Measurements from ENCODE around the gene TMEM150C.
"Not testable (repeated sequence)": the region's sequence is repeated elsewhere in the genome, so short reads cannot be mapped to it uniquely, and the experiment has no call there.

The TMEM150C gene

DNA sequence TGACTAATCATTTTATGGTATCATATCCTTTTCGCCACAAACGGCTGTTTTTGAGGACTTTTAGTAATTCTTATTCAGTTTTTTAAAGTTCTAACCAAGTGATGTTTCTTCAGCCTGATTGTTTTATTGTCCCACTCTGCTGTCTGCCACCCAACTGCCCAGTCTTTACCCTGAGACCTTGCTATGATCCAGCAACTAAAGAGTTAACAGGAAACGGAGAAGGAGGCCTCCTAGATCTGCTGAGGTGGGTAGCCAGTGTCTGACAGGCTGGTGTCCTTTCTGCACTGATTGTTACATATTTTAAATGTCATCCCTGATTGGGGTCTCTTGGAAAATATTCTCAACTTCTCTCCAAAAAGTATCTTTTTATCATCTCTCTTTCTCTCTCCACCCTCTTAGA, 7.9 kb upstream of the TMEM150C start:
- DNase-seq (ENCODE audit: low read depth in 4 of 4, low spot score in 1 of 4), result no peak

DNA sequence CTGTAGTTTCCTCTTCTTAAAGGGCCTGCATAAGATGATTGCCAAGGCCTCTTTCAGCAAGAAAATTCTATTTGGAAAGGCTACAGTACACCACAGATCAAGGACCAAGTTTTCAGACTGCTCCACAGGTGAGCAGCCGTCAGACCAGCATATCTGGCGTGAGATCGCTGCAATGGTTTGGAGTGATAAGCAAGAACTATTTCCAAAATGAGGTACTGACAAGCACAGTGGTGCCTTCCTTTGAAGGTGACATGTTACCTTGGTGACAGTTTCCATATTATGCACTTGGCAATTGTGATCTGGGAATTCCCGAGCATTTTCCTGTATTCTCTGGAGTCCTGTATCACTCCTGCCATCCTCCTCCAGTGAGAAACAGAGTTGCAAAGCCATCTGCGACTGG, 7.3 kb upstream of the TMEM150C start:
- no peak for DNase-seq (ENCODE audit: low read depth in 4 of 4, low spot score in 1 of 4)

DNA sequence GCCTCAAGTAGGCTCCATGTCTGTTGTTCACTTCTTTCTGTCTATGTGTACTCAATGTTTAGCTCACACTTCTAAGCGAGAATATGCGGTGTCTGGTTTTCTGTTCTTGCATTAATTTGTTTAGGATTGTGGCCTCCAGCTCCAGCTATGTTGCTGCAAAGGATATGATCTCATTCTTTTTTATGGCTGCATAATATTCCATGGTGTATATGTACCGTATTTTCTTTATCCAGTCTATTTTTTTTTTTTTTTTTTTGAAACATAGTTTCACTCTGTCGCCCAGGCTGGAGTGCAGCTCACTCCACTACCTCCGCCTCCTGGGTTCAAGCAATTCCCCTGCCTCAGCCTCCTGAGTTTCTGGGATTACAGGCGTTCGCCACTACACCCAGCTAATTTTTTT, 5.7 kb upstream of the TMEM150C start:
- DNase-seq (ENCODE audit: low read depth in 4 of 4, low spot score in 1 of 4), result no peak

DNA sequence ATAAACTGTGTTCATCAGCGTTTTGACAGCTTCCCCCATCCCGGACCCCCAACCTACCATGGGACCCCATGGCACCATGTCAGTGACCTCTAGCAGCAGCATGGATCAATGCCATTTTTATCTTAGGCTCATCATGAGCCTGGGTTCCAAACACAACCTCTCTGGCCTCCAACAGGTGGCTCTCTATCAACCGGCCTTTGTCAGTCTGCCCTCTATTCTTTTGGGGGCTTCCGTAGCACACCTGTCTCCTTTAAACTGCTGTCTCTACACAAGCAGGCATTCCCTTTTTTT, 721 bp upstream of the TMEM150C start:
- no peak for DNase-seq (ENCODE audit: low read depth in 4 of 4, low spot score in 1 of 4)

DNA sequence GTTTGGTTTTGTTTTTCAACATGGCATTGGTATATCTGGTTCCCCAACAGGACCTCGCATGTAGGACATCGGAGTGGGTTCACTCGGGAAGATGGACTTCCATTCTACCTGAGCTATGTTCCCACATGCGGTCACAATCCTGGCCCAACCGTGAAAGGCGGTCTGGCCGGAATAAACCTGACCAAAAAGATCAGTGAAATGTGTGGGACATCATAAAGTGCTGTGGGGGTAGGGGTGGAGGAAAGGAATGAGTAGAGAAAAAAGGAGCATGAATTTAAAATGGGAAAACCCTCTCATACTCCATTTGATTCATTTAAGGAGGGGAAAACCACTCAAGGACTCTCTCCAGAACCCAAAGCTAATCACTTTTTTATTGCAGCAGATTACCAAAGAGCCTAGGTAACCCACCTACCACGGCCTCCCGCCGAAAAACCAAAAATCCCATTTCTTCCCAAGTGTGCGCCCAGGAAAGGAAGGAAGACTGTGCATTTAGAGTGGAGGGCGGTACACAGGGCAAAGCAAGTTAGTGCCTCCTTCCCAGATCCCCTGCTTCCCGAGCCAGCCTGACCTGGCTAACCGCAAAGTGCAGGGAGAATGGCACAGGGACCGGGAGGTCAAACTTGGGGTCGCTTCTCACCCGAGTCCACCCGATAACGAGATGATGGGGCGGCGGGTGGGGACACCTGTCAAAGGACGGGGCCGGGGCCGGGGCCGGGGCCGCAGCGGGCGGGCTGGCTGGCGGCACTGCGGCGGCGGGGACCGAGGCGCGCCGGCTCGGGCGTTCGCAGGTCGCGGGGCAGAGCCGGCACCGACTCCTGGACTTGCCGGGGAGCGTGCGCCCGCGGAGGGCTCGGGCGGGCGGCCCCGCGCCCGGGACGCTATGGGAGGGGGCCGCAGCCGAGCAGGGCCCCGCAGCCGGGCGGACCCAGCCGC, 669 bp downstream of the TMEM150C start:
- no peak for DNase-seq (ENCODE audit: low read depth in 4 of 4, low spot score in 1 of 4)

DNA sequence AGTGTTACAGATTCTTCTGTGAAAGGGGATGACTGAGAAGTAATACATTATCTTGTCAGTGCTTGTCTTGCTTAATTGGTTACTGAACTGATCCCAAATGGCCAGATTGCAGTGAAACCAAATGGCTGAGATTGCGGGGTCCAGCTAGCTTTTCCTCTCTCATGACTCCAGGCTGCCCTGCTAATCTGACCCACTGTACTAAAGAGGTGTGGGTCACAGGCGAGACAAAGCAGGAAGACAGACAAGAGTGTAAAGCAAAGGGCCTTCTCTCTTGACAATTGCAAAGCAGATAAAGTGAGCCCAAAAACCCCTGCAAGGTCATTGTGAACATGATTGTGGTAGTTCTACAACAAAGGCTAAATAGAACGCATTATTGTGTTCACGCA, 2.1 kb downstream of the TMEM150C start:
- no peak for DNase-seq (ENCODE audit: low read depth in 4 of 4, low spot score in 1 of 4)

DNA sequence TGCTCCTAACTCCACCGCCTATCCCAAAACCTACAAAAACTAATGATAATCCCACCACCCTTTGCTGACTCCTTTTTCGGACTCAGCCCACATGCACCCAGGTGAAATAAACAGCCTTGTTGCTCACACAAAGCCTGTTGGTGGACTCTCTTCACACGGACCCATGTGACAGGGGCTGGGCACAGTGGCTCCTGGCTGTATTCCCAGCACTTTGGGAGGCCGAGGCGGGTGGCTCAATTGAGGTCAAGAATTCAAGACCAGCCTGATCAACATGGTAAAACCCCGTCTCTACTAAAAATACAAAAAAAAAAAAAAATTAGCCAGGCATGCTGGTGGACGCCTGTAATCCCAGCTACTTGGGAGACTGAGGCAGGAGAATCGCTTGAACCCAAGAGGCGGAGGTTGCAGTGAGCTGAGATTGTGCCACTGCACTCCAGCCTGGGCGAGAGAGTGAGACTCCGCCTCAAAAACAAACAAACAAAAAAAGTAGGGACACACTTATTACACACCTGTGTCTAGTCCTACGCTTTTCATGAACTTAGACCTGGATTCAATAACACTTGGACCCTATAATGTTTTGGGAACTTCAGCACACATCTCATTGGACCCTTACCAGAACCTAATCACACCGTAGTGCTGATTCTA, 2.6 kb downstream of the TMEM150C start:
- DNase-seq (ENCODE audit: low read depth in 4 of 4, low spot score in 1 of 4), result not testable (repeated sequence)

DNA sequence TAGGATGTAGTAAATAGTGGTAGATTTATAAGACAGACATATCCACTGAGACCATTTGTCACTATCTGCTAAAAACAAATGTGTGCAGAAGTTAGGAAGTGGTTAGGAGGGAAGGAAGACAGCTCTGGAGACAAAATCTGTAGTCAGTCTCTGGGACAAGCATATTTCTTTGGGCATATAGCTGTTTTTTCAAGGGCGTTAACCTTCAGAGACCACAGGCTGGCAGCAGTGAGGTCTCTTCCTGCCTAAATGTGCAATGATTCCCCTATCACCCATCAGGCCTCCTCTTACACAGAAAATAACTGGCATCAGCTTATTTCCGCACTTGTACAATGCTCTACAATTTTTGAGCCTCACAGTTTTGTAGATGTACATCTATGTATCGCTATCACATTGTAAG, 6.5 kb downstream of the TMEM150C start:
- no peak for DNase-seq (ENCODE audit: low read depth in 4 of 4, low spot score in 1 of 4)

DNA sequence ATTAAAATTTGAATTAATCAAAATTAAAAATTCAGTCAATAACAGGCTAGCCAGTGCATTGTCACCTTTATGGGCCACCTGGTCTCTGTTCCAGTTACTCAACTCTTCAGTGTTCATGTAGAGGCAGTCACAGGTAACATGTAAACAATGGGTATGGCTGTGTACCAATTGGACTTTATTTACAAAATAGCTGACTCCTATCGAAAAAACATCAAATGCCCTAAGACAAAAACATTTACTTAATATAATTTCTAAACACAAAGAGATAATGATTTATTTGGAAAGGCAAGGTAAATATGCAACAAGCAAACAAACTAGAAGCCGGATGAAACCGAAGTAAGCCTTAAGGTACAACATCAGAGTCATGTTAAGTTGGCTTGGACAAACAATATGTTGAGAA, 8.8 kb downstream of the TMEM150C start:
- no peak for DNase-seq (ENCODE audit: low read depth in 4 of 4, low spot score in 1 of 4)

DNA sequence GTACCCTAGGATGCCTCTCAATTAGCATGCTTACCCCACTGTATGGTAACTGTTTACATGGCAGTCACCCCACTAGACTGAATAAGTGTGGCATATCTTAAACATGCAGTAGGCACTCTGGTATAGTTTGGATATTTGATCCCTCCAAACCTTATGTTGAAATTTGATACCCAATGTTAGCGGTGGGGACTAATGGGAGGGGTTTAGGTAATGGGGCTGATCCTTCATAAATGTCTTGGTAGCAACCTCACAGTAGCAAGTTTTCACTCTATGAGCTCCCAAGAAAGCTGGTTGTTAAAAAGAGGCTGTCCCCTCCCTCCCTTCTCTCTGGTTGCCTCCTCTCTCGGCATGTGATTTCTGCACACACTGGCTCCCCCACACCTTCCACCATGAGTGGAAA, 10.1 kb downstream of the TMEM150C start:
- DNase-seq (ENCODE audit: low read depth in 4 of 4, low spot score in 1 of 4), result no peak

DNA sequence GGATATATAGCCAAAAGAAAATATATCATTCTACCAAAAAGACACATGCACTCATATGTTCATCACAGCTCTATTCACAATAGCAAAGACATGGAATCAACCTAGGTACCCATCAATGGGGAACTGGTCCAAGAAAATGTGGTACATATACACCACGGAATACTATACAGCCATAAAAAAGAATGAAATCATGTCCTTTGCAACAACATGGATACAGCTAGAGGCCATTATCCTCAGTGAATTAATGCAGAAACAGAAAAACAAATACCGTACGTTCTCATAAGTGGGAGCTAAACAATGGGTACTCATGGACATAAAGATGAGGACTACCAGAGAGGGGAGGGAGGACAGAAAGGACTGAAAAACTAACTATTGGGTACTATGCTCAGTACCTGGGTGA, 13.9 kb downstream of the TMEM150C start:
- not testable (repeated sequence) for DNase-seq (ENCODE audit: low read depth in 4 of 4, low spot score in 1 of 4)

DNA sequence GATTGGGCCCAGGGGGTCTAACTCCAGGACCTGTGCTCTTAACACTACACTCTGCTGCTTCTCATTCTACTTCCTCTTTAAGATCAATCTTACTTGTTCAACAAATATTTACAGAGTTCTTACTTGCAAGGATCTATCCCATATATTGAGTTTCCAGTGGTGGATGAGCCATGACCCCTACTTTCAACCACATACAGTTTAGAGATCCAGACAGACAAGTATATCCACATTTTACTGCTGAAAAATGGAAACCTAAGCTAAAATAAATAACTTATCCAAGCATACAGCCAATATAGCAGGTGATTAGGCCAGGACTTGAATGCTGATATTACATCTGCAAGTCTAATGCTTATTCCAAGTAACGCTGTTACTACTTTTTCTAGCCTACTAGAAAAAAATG, 18.7 kb downstream of the TMEM150C start:
- DNase-seq (ENCODE audit: low read depth in 4 of 4, low spot score in 1 of 4), result no peak

DNA sequence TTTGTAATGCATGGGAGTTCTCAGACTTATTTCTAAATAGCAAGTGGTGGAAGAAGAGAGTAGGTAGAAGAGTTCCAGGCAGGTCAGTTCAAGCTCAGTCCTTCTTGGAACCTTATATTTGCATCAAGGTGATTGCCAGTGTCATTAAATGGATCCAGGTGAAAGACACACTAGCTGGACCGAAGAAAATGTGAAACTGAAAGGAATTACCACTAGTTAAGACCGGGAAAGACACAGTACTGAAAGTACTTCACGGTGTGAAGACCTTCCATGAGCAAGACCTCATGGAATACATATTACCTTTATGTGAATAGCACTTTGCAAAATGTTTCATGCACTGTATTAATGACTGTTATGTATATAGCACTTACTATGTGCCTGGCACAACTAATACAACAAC, 19.1 kb downstream of the TMEM150C start:
- DNase-seq (ENCODE audit: low read depth in 4 of 4, low spot score in 1 of 4), result no peak

DNA sequence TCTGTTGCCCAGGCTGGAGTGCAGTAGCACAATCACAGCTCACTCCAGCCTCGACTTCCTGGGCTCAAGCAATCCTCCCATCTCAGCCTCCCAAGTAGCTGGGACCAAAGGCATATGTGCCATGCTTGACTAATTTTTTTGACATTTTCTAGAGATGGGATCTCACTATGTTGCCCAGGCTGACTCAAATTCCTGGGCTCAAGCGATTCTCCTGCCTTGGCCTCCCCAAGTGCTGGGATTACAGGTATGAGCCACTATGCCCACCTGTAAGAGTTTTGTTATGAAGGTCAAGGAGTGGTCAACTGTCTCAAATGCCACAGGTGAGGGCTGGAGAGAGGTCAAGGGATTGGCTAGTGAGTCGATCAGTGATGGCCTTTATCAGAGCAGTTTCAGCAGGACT, 32.5 kb downstream of the TMEM150C start:
- DNase-seq (ENCODE audit: low read depth in 4 of 4, low spot score in 1 of 4), result no peak

DNA sequence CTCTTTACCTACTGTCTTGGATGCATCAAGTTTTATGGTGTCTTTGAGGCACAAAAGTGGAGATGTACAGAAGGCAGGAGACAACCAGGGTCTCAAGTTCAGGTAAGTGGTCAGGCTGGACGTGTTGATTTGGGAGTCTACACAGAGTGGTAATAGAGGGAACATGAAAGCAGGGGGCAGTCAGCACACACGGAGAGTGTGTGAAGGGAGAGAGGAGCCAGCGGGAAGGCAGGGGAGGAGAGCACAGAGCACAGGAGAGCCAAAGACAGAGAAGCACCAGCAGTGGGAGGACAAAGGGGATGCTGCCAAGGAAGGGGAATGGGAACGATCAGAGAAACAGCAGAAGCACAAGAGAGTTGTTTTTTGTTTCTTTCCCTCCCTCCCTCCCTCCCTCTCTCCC, 32.9 kb downstream of the TMEM150C start:
- DNase-seq (ENCODE audit: low read depth in 4 of 4, low spot score in 1 of 4), result no peak

DNA sequence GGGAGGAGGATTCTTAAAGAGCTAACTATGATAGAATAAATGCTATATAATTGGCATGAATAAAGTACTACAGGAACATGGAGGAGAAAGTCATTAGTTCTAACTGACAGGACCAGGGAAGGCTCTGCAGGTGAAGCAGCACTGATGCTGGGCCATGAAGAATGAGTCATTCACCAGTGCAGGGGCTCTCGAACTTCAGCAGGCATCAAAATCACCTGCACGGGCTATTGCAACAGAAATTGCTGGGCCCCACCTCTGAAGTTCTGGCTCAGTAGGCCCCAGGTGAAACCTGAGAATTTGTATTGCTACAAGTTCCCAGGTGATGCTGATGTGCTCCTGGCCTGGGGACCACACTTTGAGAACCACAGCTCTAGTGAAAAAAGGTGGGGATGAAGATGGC, 33.7 kb downstream of the TMEM150C start:
- DNase-seq (ENCODE audit: low read depth in 4 of 4, low spot score in 1 of 4), result no peak

DNA sequence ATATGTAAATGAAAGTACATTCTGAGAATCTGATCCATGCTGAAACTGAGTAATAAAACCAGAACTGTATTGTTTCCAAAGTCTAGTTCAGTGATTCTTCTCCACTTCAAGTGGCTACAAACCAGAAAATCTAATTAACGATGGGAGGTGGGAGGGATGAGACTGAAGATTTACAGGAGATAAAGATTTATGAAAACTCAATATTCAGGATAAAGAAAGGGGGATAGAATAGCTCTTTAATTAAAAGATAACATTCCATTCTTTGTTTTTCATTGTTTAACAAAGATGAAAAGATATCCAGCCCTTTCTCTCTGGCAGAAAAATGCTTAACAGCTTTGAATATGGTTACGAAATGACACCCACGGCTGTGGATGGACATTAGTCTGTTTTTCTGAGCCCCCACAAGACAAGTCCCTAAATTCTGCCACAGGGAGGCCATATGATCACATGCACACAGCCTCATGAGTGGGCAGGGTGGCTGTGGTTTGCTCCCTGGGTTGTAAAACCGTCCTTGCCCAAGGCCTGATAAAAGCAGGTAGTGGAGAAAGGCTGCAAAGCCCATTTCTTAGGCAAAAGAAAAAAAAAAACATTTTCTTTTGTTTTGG, 36.4 kb downstream of the TMEM150C start:
- DNase-seq (ENCODE audit: low read depth in 4 of 4, low spot score in 1 of 4), result no peak

DNA sequence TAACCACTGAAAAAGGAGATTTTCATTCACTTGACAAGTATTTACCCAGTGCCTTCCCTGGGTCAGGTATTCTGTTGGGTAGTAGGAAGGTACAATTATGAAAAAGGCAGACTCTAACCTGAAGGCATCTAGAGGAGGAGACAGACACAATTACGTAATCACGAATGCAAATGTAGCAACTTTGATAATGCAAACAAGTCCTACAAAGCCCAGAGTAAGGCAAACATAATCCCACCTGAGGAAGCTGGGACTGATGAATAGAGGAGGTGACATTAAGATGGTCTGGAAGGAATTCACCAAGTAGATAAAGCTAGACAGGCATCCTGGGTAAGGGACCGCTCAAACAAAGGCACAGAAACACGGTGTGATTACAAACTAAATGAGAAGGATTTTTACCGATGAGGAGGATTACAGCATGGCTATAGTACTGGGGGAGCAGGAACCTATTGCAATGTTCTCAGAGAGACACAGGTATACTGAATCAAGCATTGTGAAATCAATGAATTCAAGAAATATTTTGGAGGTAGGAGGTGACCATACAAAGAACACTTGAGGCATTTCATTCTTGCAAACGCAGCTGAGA, 37.1 kb downstream of the TMEM150C start:
- no peak for DNase-seq (ENCODE audit: low read depth in 4 of 4, low spot score in 1 of 4)

DNA sequence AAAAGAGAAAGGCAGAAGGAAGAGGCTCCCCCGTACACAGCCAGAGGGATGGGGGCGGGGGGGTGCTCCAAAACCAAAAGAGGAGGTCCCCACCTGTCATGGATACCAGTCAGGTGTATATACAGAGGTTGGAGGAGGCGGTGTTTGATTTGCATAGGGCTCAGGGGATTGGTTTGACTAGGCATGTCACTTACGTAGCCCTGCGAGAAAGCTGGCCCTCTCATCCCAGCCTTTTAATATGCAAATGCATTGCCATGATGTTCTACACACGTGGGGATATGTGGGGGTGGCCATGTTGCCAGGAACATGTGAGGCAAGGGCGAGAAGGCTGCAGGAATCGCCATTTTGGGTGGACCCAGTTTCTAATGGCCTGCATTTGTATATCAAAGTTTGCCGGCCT, 38.6 kb downstream of the TMEM150C start:
- DNase-seq (ENCODE audit: low read depth in 4 of 4, low spot score in 1 of 4), result no peak

DNA sequence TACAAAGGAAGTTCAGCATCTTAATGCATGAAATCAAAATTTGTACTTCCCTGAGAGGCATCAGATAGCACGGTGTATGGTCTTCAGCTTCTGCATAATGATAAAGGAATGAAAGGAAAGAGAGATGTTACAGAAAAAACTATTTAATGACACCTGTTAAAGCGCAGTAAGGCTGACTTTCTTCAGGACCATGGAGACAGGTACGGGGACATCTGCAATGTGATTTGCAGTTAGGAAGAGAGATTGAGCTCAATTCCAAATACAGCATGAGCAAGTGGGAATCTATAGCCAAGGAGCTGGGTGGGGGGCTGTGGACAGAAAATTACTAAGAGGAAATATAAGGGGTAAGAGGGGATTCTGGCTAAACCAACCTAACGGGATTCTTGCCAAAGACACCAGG, 39.3 kb downstream of the TMEM150C start:
- no peak for DNase-seq (ENCODE audit: low read depth in 4 of 4, low spot score in 1 of 4)

DNA sequence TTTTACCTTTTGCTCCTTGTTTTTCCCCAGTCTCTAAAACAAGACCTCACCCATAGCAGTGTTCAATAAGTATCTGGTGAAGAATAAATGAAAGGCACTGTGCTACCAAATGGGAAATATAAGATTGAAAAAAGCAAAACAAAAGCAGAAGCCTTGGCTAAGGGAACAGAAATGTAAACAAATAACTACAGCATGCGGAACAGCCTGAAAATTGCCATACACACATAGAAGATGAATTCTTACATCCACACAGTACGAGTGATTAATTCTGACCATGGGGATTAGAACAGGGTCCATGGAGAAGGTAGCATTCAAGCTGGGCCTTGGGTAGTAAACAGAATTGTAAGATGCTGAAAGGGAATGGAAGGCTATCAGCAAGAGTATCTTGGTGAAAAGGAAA, 40.5 kb downstream of the TMEM150C start:
- no peak for DNase-seq (ENCODE audit: low read depth in 4 of 4, low spot score in 1 of 4)

DNA sequence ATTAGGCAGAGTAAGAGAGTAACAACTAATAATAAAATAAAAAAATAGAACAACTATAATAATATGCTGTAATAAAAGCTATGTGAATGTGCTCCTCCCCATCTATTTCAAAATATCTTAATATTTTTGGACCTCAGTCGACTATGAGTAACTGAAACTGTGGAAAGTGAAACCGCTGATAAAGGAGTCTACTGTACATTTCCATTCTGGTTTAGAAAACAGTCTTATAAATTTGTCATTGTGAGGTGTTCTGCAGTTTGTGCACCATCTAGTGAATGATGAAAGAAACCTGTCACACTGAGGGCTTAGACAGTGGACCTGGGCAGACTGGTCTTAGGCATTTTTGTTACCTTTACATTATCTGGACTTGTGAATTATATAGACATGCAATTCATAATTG, 42.0 kb downstream of the TMEM150C start:
- DNase-seq (ENCODE audit: low read depth in 4 of 4, low spot score in 1 of 4), result no peak

Measured in stimulated activated CD4-positive, alpha-beta T cell treated with anti-CD3 and anti-CD28 coated beads, Interleukin-1b, Interleukin-23, amount 100 ng/mL, for 24 hours (primary cell).